Psoas muscle (tissue), 8 donors: ENCODE results near the gene TIMELESS. TPM values are rescaled to one million over a fixed set of nuclear protein-coding genes. Genes with fewer than 3 reads are reported as not detected.

Source experiments
- ATAC-seq, 4 donors: fragments of 200-7000 bp; cut with Tn5 transposase; one replicate each; pipeline ENCODE4 v1.9.1; 2020; ENCODE audit warnings: moderate library complexity in 3 of 4, mild to moderate bottlenecking in 2 of 4
- DNase-seq, 2 donors: peaks; one replicate each; pipeline ENCODE4 v3.0.0-alpha.2; 2020
- H3K27ac ChIP-seq: fragments of 200-600 bp; one replicate; pipeline ENCODE4 v1.8.0; 2022
- H3K27me3 ChIP-seq, 3 donors: fragments of 200-600 bp in 1 of 3; one replicate each; pipeline versions ENCODE4 v1.6.1 to v1.8.0; 2013 to 2022; ENCODE audit warnings: low read length in 2 of 3, mild to moderate bottlenecking in 2 of 3, moderate library complexity in 1 of 3; ENCODE audit not compliant: insufficient read depth in 3 of 3
- H3K36me3 ChIP-seq, 2 donors: fragments of 200-600 bp in 1 of 2; one replicate each; pipeline versions ENCODE4 v1.6.1 to v1.8.0; 2013 to 2022; ENCODE audit warnings: low read depth in 1 of 2, mild to moderate bottlenecking in 1 of 2, moderate library complexity in 1 of 2; ENCODE audit not compliant: insufficient read depth in 1 of 2
- H3K4me1 ChIP-seq: fragments of 200-600 bp; one replicate; pipeline ENCODE4 v1.8.0; 2022
- H3K4me3 ChIP-seq: fragments of 200-600 bp; one replicate; pipeline ENCODE4 v1.8.0; 2022; ENCODE audit warnings: mild to moderate bottlenecking
- H3K9me3 ChIP-seq: fragments of 200-600 bp; one replicate; pipeline ENCODE4 v1.8.0; 2022
- CTCF ChIP-seq: fragments of 200-600 bp; IDR thresholded peaks from one replicate; pipeline ENCODE4 v1.8.0; 2022; ENCODE audit warnings: antibody characterized with exemption
- WGBS, 3 donors: extraction: QIAGEN DNeasy Blood & Tissue Kit; methylation state at CpG; one replicate each; pipeline versions ENCODE4 v1.1.6 to v1.1.7; 2013; 5-methylcytosine and 5-hydroxymethylcytosine counted together
- intact Hi-C, 2 donors: fragments of 100-400 bp; cut with DNase I; formaldehyde crosslinking; loops; one replicate each; pipeline versions ENCODE4 v1.11.0 to v1.14.2; 2022
- polyA plus RNA-seq, 3 donors: library from polyadenylated mRNA; stranded (reverse); fragments of 200-250 nt; gene quantifications; one replicate each; pipeline ENCODE4 v1.2.3, GENCODE V29; 2013
- total RNA-seq, 4 donors: library from RNA; stranded (reverse); fragmentation: NEBNext Ultra II Directional in 2 of 4; extraction: Animal tissue kit (Norgen Biotek cat#: 25700) in 2 of 4; gene quantifications; one replicate each; pipeline versions ENCODE4 v1.2.1 to v1.2.4, GENCODE V29; 2021 to 2023
- donor health status: healthy with polysubstance abuse.
- donor health status: DM: no; HTN: no; CAD: no; lungs with moderate emphysema.
- donor health status: Bipolar disorder and iron deficiency.
- donor health status: healthy.
- donor health status: DM: yes; HTN: yes; CAD: no.
- donor health status: DM: no; HTN: no; CAD: no.
- donor health status: DM: no; HTN: no; CAD: no.
- donor health status: DM: yes; HTN: yes; CAD: no.

TIMELESS gene
- total and polyA plus RNA-seq, 7 donors, result 2.8 to 5.2 (median 3.7) TPM

GRCh38 chr12:56431850-56432249 lies 17.4 kb downstream of the TIMELESS start:
- H3K4me1 ChIP-seq, result no peaks in the 10 kb centered on the region
- TF ChIP-seq CTCF, result no peak
- H3K9me3 ChIP-seq, result no peaks in the 10 kb centered on the region
- no peak overlapping the region for H3K27ac ChIP-seq
- no peak for DNase-seq
- ATAC-seq, result no peak
- intact Hi-C loops, result no loop called here
- H3K4me3 ChIP-seq, result no peak overlapping the region
- 97 to 99% (median 98%) methylated on average over 3 of the region's 3 CpGs for WGBS, 3 donors
- H3K36me3 ChIP-seq, result peaks cover 0 to 26% of the 10 kb centered on the region in 2 donors
- H3K27me3 ChIP-seq, result no peaks in the 10 kb centered on the region

- ATAC-seq, result no peak
- H3K27me3 ChIP-seq, result no peaks in the 10 kb centered on the region
- peaks cover 0 to 26% of the 10 kb centered on the region in 2 donors for H3K36me3 ChIP-seq
- H3K9me3 ChIP-seq, result no peaks in the 10 kb centered on the region
- no peak overlapping the region for H3K27ac ChIP-seq
- no peak overlapping the region for H3K4me3 ChIP-seq
- DNase-seq, result no peak
- no peak for TF ChIP-seq CTCF
- 96 to 98% (median 97%) methylated on average over 11 of the region's 11 CpGs for WGBS, 3 donors
- no peaks in the 10 kb centered on the region for H3K4me1 ChIP-seq
- intact Hi-C loops, result no loop called here
Measured at GRCh38 chr12:56431288-56431687, 17.9 kb downstream of the TIMELESS start.

DNA sequence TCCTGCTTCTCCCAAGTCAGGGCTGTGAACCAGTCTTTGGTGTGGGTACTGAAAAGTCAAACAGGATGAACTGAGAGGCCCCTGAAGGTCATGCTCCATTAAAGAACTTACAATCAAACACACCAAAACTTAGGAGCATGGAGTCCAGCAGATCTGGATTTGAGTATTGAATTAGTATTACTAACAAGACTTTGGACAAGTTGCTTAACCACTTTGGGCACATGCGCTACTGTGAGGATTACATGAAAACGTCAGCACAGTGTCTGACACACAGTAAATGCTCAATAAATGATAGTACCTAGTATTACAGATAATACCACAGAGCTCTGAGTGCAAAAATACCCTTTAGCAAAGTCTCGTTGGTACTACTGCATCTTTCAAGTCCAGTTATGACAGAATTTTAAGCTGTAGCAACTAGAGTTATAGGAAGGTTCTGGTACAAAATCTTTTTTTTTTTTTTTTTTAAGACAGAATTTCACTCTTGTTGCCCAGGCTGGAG lies 23.2 kb downstream of the TIMELESS start:
- Histone ChIP-seq H3K27ac (no peak overlapping the region), H3K9me3 (no peaks in the 10 kb centered on the region), H3K36me3 (peaks cover 0 to 28% of the 10 kb centered on the region in 2 donors), H3K4me1 (no peaks in the 10 kb centered on the region), H3K4me3 (no peak overlapping the region), H3K27me3 (no peaks in the 10 kb centered on the region)
- ATAC-seq (no peak), DNase-seq (no peak)
- TF ChIP-seq CTCF, result no peak
- WGBS, 3 donors, result 50 to 64% (median 56%) methylated on average over 3 of the region's 3 CpGs
- intact Hi-C loops, result loop anchor here in 1 of 2 donors (5.0 kb wide), 1 partner anchor 44 kb away; no protein-coding TSS in a partner anchor

- DNase-seq, result no peak
- no peak for ATAC-seq
- H3K4me3 ChIP-seq, result no peak overlapping the region
- no peaks in the 10 kb centered on the region for H3K4me1 ChIP-seq
- intact Hi-C loops, result loop anchor here in 1 of 2 donors (5.0 kb wide), 1 partner anchor 43 kb away; no protein-coding TSS in a partner anchor
- WGBS, 3 donors, result 69 to 81% (median 78%) methylated on average over 1 of the region's 1 CpG
- no peaks in the 10 kb centered on the region for H3K9me3 ChIP-seq
- no peak overlapping the region for H3K27ac ChIP-seq
- TF ChIP-seq CTCF, result no peak
- no peaks in the 10 kb centered on the region for H3K27me3 ChIP-seq
- peaks cover 0 to 24% of the 10 kb centered on the region in 2 donors for H3K36me3 ChIP-seq
Measured at GRCh38 chr12:56425193-56425592, 24.0 kb downstream of the TIMELESS start.

GRCh38 chr12:56420411-56420810 lies 28.8 kb downstream of the TIMELESS start:
- Histone ChIP-seq H3K4me1 (no peaks in the 10 kb centered on the region), H3K27me3 (no peaks in the 10 kb centered on the region), H3K36me3 (peaks cover 2 to 16% of the 10 kb centered on the region in 2 donors), H3K27ac (no peak overlapping the region), H3K9me3 (no peaks in the 10 kb centered on the region), H3K4me3 (no peak overlapping the region)
- ATAC-seq, result no peak
- intact Hi-C loops, result no loop called here
- WGBS, 3 donors, result 86 to 95% (median 92%) methylated on average over 6 of the region's 6 CpGs
- no peak for TF ChIP-seq CTCF
- no peak for DNase-seq
